Mesothelial cell of epicardium (in vitro differentiated cells): ENCODE measurements around the gene CDH13. TPM values are rescaled to one million over a fixed set of nuclear protein-coding genes. Genes with fewer than 3 reads are reported as not detected.

Experiments
- DNase-seq, 2 experiments: peaks; one replicate each; pipeline ENCODE4 v3.0.0; 2021; ENCODE audit warnings: low spot score in 2 of 2; ENCODE audit not compliant: unreplicated experiment in 2 of 2
- H3K27ac Mint-ChIP-seq: 2 replicates; pipeline ENCODE4 v1.8.0; 2021; ENCODE audit warnings: mixed read lengths
- H3K27me3 Mint-ChIP-seq: 2 replicates; pipeline ENCODE4 v1.8.0; 2021; ENCODE audit warnings: low read depth, mixed read lengths
- H3K36me3 Mint-ChIP-seq: 2 replicates; pipeline ENCODE4 v1.8.0; 2021; ENCODE audit warnings: mixed read lengths
- H3K4me1 Mint-ChIP-seq: 2 replicates; pipeline ENCODE4 v1.8.0; 2021; ENCODE audit warnings: mixed read lengths
- H3K4me3 Mint-ChIP-seq: 2 replicates; pipeline ENCODE4 v1.8.0; 2021; ENCODE audit warnings: mild to moderate bottlenecking, moderate library complexity, mixed read lengths
- H3K9me3 Mint-ChIP-seq: 2 replicates; pipeline ENCODE4 v1.8.0; 2021; ENCODE audit warnings: mixed read lengths
- CTCF ChIP-seq: fragments of 200-600 bp; sonication (generic); IDR thresholded peaks from one replicate; pipeline ENCODE4 v1.5.0; 2021; ENCODE audit warnings: antibody characterized with exemption; ENCODE audit not compliant: unreplicated experiment
- total RNA-seq: library from RNA; stranded (reverse); gene quantifications from 3 replicates; pipeline ENCODE4 v1.2.1, GENCODE V29; 2021

The CDH13 gene
- total RNA-seq, 1 donor from 2014 or later = 0.80 TPM

GRCh38 chr16:83769397-83770008 lies 1142.7 kb downstream of the CDH13 start:
- DNase-seq = no peak
- Mint-ChIP-seq H3K4me1 (no peaks in the 10 kb centered on the region), H3K27ac (no peak overlapping the region), H3K4me3 (no peak overlapping the region), H3K27me3 (peaks cover 15% of the 10 kb centered on the region), H3K9me3 (no peaks in the 10 kb centered on the region), H3K36me3 (no peaks in the 10 kb centered on the region)
- TF ChIP-seq CTCF = no peak

GRCh38 chr16:83771306-83771942 lies 1144.7 kb downstream of the CDH13 start:
- Mint-ChIP-seq H3K27ac (no peak overlapping the region), H3K36me3 (no peaks in the 10 kb centered on the region), H3K4me3 (no peak overlapping the region), H3K27me3 (peaks cover 24% of the 10 kb centered on the region), H3K4me1 (no peaks in the 10 kb centered on the region), H3K9me3 (no peaks in the 10 kb centered on the region)
- DNase-seq = no peak
- no peak for TF ChIP-seq CTCF

GRCh38 chr16:83772806-83773205 lies 1146.0 kb downstream of the CDH13 start:
- no peak for TF ChIP-seq CTCF
- H3K36me3 Mint-ChIP-seq = no peaks in the 10 kb centered on the region
- no peaks in the 10 kb centered on the region for H3K9me3 Mint-ChIP-seq
- DNase-seq = no peak
- no peak overlapping the region for H3K27ac Mint-ChIP-seq
- H3K27me3 Mint-ChIP-seq = peaks cover 33% of the 10 kb centered on the region
- no peaks in the 10 kb centered on the region for H3K4me1 Mint-ChIP-seq
- no peak overlapping the region for H3K4me3 Mint-ChIP-seq

- Mint-ChIP-seq H3K36me3 (no peaks in the 10 kb centered on the region), H3K9me3 (no peaks in the 10 kb centered on the region), H3K27ac (no peak overlapping the region), H3K4me3 (no peak overlapping the region), H3K4me1 (no peaks in the 10 kb centered on the region), H3K27me3 (peaks cover 35% of the 10 kb centered on the region)
- TF ChIP-seq CTCF = no peak
- no peak for DNase-seq
Measured at GRCh38 chr16:83774066-83774465, 1147.3 kb downstream of the CDH13 start.

- no peak overlapping the region for H3K27ac Mint-ChIP-seq
- no peaks in the 10 kb centered on the region for H3K9me3 Mint-ChIP-seq
- TF ChIP-seq CTCF = no peak
- H3K27me3 Mint-ChIP-seq = peaks cover 41% of the 10 kb centered on the region
- no peak for DNase-seq
- no peak overlapping the region for H3K4me3 Mint-ChIP-seq
- H3K36me3 Mint-ChIP-seq = no peaks in the 10 kb centered on the region
- H3K4me1 Mint-ChIP-seq = peaks cover 9% of the 10 kb centered on the region
Measured at GRCh38 chr16:83776944-83777343, 1150.2 kb downstream of the CDH13 start.
